HG03558 (cell line): ENCODE measurements around the gene ZMYND8.
"Not testable (repeated sequence)": the region's sequence is repeated elsewhere in the genome, so short reads cannot be mapped to it uniquely, and the experiment has no call there.

ENCODE experiments used
- ATAC-seq: cut with Tn5 transposase; IDR thresholded peaks from one replicate; pipeline ENCODE4 v1.9.1; 2021; ENCODE audit warnings: moderate number of reproducible peaks; ENCODE audit not compliant: unreplicated experiment; ENCODE audit errors: extremely low read depth

ZMYND8 gene

GRCh38 chr20:47272893-47273590 lies 83.5 kb downstream of the ZMYND8 start:
- ATAC-seq = no peak

GRCh38 chr20:47271046-47271615 lies 85.4 kb downstream of the ZMYND8 start:
- no peak for ATAC-seq

- no peak for ATAC-seq
Measured at GRCh38 chr20:47269309-47270165, 87.0 kb downstream of the ZMYND8 start.

DNA sequence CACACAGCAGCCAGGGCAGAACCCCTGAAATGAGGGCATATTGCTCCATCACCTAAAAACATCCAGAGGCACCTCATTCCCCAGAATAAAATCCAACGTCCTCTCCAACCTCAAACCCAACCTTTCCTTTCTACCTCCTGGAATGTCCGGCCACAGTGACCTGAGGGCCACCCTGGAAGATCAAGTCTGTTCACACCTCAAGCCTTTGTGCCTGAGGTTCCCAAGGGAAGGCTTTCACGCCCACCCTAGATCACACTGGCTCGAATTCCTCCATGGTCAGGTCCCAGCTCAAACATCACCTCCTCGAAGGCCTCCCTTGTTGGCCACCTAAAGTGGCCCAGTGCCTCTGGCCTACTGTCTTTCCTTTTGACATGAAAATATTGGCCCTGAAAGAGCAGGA lies 88.9 kb downstream of the ZMYND8 start:
- no peak for ATAC-seq

- ATAC-seq = no peak
Measured at GRCh38 chr20:47266847-47267515, 89.5 kb downstream of the ZMYND8 start.

DNA sequence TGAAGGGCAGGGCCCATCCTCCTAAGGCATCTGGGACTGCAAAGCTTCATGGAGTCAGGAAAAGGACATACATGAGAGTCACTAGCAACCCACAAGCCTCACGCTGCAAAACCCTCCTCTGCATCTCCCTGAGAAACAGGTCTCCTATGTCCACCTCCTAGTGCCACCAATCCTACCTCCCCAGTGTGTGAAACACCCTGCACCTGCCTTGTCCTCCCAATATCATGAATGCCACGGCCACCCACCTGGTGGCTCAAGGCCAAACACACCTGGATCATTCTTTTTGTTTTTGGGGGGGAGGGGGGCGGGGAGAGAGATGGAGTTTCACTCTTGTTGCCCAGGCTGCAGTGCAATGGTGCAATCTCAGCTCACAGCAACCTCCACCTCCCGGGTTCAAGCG lies 90.5 kb downstream of the ZMYND8 start:
- no peak for ATAC-seq

DNA sequence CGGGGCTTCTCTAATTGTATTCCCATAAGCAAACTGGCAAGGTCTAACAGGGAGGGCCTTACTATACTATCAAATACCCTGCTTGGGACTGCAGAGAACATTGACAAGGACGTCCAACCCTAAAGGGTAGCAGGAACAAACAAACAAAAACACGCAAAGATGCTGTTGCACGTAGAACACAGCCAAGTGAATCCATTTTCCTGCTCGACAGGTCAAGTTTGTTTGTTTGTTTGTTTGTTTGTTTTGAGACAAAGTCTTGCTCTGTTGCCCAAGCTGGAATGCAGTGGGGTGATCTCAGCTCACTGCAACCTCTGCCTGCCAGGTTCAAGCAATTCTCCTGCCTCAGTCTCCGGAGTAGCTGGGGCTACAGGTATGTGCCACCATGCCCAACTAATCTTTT lies 91.3 kb downstream of the ZMYND8 start:
- no peak for ATAC-seq

GRCh38 chr20:47264137-47264769 lies 92.2 kb downstream of the ZMYND8 start:
- ATAC-seq = not testable (repeated sequence)

DNA sequence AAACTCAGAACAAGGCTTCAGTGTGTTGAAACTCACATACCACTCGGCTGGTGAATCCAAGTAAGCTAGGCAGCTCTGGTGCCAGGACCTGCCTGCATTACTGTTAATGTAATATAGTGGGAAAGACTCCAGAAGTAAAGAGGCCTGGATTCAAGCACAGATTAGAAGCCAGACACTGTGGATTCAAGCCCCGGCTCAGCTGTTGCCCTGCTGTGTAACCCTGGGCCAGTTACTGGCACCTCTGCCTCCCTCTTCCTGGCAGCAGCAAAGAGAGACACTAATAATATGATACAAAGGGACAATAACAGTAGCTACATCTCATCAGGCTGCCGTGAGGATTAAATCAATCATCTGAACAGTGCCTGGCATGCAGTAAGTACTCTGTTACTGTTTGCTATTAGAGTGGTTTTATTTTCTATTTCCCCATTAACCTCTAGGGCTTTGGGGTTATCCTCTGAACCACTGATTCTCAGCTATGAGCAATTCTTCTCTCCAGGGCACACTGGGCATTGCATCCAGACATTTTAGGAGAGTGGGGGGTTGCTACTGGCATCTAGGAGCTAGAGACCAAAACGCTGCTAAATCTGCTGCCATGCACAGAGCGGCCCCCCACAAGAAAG lies 92.9 kb downstream of the ZMYND8 start:
- no peak for ATAC-seq

DNA sequence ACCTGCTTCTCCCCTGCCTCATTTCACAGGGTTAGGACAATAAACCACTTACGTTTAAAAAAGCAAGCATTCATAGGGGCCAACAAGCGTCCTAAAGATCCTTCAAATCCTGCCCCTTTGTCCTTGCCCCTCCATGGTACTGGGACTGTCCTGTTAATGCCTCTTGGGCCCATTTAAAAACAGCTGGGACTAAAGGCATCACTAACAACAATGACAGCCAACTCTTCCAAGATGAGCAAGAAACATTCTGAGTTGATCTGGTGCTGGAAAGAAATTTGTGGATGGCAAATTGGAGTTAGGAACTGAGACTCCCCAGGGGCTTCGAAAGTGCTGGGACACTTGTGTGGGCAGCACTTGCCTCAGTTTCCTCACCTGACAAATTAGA lies 93.4 kb downstream of the ZMYND8 start:
- no peak for ATAC-seq

DNA sequence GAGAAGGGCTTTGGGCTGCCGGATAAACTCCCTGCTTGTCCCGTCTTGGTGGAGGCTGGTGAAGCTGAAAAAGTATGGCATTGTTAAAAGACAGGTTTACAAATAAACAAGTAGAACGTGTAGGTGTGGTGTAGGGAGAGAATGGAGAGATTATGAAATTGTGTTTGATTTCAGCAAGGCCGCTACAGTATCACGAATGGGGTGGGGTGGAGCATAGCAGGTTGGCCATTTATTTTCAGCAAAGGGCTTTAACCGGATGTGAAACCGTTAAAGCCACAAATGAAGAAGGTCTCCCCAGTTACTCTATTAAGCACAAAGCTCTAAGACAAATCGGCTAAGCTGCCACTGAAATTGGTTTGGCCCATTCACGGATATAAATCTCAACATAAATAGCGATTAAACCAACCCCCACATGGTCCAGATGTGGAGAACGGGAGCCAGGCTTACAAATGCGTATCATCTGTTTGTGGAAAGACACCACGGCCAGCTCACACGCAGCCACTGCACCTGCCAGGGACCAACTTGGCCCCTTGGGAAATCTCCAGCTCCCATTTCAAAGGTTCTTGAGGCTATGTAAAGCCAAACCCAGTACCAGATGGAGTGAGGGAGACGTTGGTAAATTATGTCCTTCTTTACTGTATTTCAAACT lies 94.0 kb downstream of the ZMYND8 start:
- no peak for ATAC-seq

DNA sequence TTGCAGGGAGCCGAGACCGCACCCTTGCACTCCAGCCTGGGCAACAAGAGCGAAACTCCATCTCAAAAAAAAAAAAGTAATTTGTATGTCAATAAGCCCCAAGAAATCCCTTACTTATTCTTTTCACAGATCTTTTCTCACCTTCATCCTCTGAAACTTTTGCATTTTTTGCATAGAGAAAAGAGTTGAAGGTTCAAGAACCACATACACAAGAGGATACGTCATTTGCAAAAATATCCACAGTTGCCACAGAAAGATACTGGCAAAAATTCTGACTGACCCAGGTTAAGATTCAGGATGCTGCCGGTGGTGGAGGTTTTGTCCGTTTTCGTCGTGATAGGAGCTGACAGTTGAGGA lies 94.5 kb downstream of the ZMYND8 start:
- ATAC-seq = no peak

GRCh38 chr20:47261161-47261774 lies 95.2 kb downstream of the ZMYND8 start:
- ATAC-seq = not testable (repeated sequence)

GRCh38 chr20:47260540-47261126 lies 95.9 kb downstream of the ZMYND8 start:
- not testable (repeated sequence) for ATAC-seq

DNA sequence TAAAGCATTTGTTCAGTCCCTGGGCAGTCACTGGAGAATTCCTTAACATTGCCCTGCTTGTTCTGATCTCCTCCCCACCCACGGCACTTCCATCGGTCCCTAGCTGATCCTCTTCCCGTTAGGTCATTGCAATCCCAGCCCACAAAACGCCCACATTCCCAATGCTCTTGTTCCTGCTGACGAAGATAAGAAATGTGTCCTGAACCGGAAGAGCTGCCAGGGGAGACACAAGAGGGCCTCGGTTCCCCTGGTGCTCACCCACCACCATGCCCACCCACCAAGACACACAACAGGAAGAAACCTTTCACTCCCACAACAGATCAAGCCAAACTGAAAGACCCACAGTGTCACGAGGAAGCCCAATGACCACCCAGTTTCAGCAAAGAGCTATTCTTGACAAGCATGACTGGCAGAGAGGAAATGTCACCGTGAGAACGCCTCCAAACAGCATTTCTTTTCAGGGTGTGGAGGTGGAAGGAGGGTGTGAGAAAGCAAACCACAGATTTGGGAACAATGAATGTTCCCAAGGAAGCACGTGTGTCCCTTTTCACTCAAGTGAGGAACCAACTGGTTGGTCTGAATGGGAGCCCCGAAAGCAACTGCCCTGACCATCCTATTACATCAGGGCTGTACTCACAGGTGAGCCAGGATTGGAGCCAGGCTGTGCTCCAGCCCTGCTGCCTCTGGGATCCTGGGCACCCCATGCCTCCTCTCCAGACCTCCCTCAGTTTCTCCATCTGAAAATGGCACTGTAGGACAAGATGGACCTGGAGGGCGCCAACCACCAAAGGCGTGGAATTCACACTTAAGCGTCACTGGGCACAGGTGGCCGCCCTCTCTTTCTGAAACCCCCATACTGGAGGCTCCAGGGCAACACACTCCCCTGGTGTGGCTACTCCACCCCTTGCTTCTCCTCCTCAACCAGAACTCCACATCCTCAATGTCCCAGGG lies 97.5 kb downstream of the ZMYND8 start:
- ATAC-seq = no peak

- ATAC-seq = no peak
Measured at GRCh38 chr20:47257771-47258170, 98.7 kb downstream of the ZMYND8 start.

- ATAC-seq = no peak
Measured at GRCh38 chr20:47257256-47257655, 99.2 kb downstream of the ZMYND8 start.
